Hematopoietic multipotent progenitor cell treated with erythropoietin and hydrocortisone succinate and interleukin-3 and kit ligand, for 4 days (in vitro differentiated cells): Measurements from ENCODE around the gene SYNE3.
"Not testable (repeated sequence)": the region's sequence is repeated elsewhere in the genome, so short reads cannot be mapped to it uniquely, and the experiment has no call there.

Experiments
- DNase-seq: peaks from one replicate; pipeline ENCODE4 v3.0.0-alpha.2; 2015

Gene SYNE3

DNA sequence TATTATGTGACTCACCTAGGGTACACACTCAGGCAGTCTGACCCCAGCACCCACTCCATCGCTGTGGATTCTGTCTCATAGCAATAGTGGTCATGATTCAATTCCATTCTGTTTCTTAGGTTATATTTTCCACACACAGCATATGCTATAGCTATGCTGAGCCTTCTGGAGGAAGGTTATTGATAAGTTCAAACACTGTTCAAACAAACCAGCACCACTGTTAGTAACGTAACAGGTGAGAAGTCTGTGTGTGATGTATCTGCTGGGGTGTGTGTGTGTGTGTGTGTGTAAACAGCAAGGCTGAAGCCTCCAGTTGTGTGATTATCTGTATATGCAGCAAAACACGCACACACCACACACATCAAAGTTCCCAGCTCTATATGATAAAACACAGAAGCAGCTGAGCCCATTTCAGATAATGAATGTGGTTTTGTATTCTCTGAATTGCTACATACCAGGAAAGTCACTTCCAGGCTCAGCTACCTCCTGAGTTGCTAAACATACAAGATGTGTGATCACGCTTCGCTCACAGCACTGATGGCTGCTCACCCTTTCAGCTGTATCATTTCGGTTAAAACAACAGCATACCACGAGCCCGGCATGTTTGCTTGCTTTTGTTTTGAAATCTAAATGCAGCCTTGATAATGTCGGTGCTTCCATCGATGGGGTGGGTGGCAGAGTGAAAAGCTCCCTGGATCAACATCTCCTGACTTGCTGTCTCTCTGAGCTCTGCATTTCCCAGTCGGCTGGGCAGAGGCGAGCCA lies 6.8 kb upstream of the SYNE3 start:
- peak; percentile 93 for DNase-seq

DNA sequence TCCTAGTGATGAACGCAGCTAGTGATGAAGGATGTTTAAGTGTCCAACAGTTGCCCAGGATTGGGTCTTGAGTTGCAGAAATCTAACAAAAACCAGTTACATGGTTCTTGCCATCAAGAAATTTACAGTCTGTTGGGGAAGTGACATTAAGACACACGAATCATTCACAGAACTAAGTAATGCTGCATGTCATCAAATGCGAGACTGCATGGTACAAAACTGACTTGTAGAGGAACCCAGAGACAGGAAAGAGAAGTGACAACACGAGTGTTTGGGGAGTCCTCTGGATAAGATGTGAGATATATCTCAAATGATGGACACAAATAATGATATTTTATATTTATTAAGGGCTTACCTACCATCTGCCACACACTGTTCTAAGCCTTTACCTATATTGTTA lies 6.1 kb upstream of the SYNE3 start:
- peak; percentile 40 for DNase-seq

- DNase-seq: no peak
Observed at GRCh38 chr14:95522116-95522515, 5.7 kb upstream of the SYNE3 start.

DNA sequence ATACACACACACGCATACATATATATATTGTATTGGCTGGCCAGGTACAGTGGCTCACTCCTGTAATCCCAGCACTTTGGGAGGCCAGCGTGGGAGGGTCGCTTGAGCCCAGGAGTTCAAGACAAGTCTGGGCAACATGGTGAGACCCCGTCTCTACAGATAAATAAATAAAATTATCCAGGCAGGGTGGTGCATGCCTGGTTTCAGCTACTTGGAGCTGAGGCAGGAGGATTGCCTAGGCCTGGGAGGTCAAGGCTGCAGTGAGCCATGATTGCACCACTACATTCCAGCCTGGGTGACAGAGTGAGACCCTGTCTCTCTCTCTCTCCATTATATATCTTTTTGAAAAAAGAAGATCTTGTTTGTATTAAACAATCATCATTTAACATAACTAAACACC lies 4.6 kb upstream of the SYNE3 start:
- DNase-seq: no peak

DNA sequence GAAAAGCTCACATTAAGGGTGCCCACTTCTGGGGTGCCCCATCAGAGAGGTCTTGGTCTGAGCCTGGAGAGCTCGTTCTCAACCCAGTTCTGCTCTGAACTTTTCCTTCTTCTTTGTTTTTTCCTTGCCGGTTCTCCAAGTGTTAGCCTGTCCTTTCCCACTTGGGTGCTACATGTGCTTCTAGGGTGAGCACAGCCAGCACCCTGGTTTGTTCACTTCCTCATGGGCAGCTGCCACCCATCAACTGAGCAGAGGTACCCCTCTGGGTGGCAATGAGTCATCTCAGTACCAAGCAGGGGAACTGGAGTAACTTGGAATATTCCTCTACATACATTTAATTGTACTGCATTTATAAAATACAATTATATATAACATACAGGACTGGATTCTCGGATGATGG lies 3.9 kb upstream of the SYNE3 start:
- DNase-seq: no peak

- DNase-seq: peak; percentile 89
Observed at GRCh38 chr14:95519699-95520098, 3.2 kb upstream of the SYNE3 start.

GRCh38 chr14:95518045-95518751 lies 1.7 kb upstream of the SYNE3 start:
- peak; percentile 65 for DNase-seq

GRCh38 chr14:95515596-95516552 lies 576 bp downstream of the SYNE3 start:
- DNase-seq: peak; percentile 92

DNA sequence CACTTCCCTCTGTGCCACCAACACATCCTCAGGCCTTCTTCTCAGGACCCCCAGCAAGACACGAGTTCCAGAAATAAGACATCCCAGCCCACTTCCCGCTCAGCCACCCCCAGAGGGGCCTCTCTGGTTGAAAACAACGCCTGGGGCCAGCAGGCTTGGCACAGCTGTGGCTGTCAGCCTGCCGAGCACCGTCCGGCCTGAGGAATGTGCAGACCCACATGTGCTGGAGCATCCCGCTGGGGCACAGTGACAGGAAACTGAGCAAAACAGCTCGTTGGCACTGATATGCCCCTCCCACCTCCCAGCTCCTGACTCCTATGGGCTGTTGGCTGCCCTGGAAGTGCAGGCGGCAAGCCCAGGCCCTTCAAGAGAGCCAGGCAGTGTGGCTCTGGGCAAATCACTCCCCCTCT lies 1.4 kb downstream of the SYNE3 start:
- DNase-seq: peak; percentile 65

DNA sequence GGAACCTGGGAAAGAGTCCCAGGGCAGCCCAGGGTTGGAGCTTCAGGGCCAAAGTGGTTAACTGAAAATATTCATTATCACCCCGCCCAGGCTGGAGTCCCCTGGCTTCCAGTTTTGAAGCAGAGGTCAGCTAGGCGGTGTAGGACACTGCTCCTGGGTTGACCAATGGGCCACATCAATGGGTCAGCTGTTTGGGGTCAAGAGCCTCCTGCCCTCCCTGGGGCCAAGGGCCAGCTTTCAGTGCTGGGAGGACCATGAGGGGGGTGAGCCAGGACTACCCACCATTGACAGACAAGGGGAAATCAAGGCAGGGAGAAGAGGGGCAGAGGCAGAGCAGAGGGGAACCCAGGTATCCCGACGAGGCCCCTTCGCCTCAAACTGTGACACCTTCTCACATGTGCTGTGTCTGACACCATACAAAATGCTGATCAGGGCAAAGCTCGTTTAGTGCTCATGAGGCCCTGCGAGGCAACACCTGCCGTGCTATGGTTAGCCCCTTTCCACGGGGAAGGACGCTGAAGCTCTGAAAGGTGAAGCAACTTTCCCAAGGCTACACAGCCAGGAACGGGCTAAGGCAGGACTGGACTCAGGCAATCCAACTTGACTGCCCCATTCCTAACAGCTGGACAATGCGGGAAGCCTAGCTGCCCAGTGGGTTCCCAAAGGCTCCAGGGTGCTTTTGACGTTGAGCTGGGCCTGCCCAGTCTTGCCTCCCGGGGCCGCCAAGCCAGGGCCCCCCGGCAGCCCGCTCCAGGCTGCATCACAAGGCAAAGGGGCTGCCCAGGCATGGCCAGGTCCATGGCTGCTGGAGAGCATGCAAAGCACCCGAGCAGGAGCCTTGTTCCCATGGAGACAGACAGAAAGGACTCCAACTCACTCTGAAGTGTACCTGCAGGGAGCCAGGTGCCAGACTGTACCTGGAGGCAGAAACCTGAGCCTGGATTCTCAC lies 2.0 kb downstream of the SYNE3 start:
- DNase-seq: no peak

DNA sequence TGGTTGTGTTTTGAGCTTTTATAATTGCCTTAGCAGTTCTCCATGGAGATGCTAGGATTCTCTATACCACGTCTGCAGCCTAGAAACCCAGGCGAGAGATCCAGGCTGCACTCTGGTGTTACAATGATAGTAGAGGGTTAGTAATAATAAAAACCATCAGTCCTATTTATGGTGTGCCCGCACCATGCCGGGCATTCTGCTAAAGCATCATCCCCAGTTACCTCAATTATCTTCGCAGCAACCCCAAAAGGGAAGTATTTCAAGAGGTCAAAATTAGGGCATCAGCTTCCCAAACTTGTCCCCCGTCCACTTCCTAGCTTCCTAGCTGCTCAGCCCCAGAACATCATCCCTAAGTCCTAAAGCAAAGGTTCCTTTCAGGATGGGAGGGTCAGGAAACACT lies 3.2 kb downstream of the SYNE3 start:
- no peak for DNase-seq

- DNase-seq: no peak
Observed at GRCh38 chr14:95511687-95512086, 4.8 kb downstream of the SYNE3 start.

- DNase-seq: no peak
Observed at GRCh38 chr14:95510804-95511203, 5.6 kb downstream of the SYNE3 start.

- not testable (repeated sequence) for DNase-seq
Observed at GRCh38 chr14:95510344-95510743, 6.1 kb downstream of the SYNE3 start.

- no peak for DNase-seq
Observed at GRCh38 chr14:95509495-95509894, 7.0 kb downstream of the SYNE3 start.

- DNase-seq: no peak
Observed at GRCh38 chr14:95508377-95508776, 8.1 kb downstream of the SYNE3 start.

GRCh38 chr14:95507701-95508103 lies 8.7 kb downstream of the SYNE3 start:
- DNase-seq: peak; percentile 83

DNA sequence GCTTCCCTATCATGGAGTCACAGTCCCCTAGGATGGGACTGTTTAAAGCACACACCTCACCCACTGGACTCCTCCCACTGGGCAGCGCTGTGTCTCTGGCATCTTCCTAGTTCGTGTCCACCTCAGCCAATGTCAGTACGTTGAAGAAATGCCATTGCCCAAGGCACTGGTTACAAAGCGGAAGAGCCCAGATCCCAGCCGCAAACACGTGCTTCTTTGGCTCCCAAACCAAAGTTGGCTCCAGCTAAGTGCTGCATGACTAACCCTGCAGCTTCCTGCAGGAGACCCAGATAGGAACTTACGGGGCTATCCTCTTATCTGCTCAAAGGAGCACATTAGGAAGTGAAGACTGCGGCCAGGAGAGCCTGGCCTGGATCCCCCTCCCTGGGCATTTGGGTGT lies 9.3 kb downstream of the SYNE3 start:
- DNase-seq: peak; percentile 90

DNA sequence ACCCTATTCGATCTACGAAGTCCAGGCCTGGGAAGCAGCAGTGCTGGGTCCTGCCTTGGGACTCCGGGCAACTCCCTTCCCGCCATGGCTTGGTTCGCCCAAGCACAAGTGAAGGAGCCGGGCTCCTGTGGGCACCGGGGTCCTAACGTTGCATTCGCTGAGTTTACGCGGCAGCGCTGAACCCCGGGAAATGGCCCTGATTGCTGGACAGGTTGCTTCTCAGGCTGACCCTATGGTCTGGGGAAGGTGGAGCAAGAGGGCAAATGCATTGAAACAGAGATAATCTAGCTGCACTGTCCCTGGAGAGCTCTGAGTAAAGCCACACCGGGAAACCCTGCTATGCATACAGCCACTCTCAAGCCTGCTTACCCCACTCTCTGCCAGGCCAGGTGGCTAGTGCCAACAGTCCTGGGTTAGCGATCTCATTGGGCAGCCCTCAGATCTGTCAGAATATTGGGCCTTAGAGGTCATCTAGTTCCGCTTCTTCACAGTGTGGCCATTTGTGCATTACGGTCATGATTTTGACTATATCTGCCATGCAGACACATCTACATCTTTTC lies 11.3 kb downstream of the SYNE3 start:
- DNase-seq: no peak

- no peak for DNase-seq
Observed at GRCh38 chr14:95504135-95505029, 12.1 kb downstream of the SYNE3 start.
